Loucy (cell line): ENCODE measurements around the gene CEP135.

Source experiments
- H2AFZ ChIP-seq: fragments of 200-600 bp; sonication (generic); 2 replicates; pipeline ENCODE4 v1.6.0; 2016; ENCODE audit warnings: antibody characterized with exemption, mild to moderate bottlenecking, low read length, moderate library complexity
- H3F3A ChIP-seq: fragments of 200-600 bp; 2 replicates; pipeline ENCODE4 v1.6.0; 2016; ENCODE audit warnings: antibody characterized with exemption, low read depth, mild to moderate bottlenecking
- H3K27me3 ChIP-seq: fragments of 200-600 bp; sonication (generic); 2 replicates; pipeline ENCODE4 v1.6.1; 2014; ENCODE audit warnings: low read length, mild to moderate bottlenecking; ENCODE audit not compliant: insufficient read depth, poor library complexity, severe bottlenecking
- H3K36me3 ChIP-seq: fragments of 200-600 bp; sonication (generic); 2 replicates; pipeline ENCODE4 v1.6.1; 2016; ENCODE audit warnings: low read length; ENCODE audit not compliant: insufficient read depth
- H3K4me1 ChIP-seq: fragments of 200-600 bp; sonication (generic); 2 replicates; pipeline ENCODE4 v1.5.1; 2014; ENCODE audit warnings: low read length, mild to moderate bottlenecking; ENCODE audit not compliant: insufficient read depth, poor library complexity, severe bottlenecking
- H3K4me2 ChIP-seq: fragments of 200-600 bp; sonication (generic); 2 replicates; pipeline ENCODE4 v1.6.0; 2014; ENCODE audit warnings: antibody characterized with exemption, low read length, low read depth, mild to moderate bottlenecking; ENCODE audit not compliant: poor library complexity, severe bottlenecking
- H3K4me3 ChIP-seq: fragments of 200-600 bp; sonication (generic); 2 replicates; pipeline ENCODE4 v1.5.1; 2014; ENCODE audit warnings: low read length, mild to moderate bottlenecking, mixed read lengths; ENCODE audit not compliant: poor library complexity, severe bottlenecking
- H3K79me2 ChIP-seq: fragments of 200-600 bp; sonication (generic); 2 replicates; pipeline ENCODE4 v1.6.1; 2014; ENCODE audit warnings: low read length; ENCODE audit not compliant: insufficient read depth
- H3K9ac ChIP-seq: fragments of 200-600 bp; sonication (generic); 2 replicates; pipeline ENCODE4 v1.6.0; 2014; ENCODE audit warnings: mild to moderate bottlenecking, low read depth, low read length, moderate library complexity; ENCODE audit not compliant: poor library complexity, severe bottlenecking
- H3K9me2 ChIP-seq: fragments of 200-600 bp; sonication (generic); replicated peaks from 2 replicates; pipeline ENCODE4 v1.6.1; 2016; ENCODE audit warnings: low read depth, low read length, mixed read lengths
- H3K9me3 ChIP-seq: fragments of 200-600 bp; sonication (generic); 2 replicates; pipeline ENCODE4 v1.6.1; 2014; ENCODE audit warnings: mild to moderate bottlenecking, antibody characterized with exemption, low read length, low read depth; ENCODE audit not compliant: insufficient read depth
- H4K20me1 ChIP-seq: fragments of 200-600 bp; sonication (generic); 2 replicates; pipeline ENCODE4 v1.6.0; 2014; ENCODE audit warnings: antibody characterized with exemption, low read length, mild to moderate bottlenecking; ENCODE audit not compliant: insufficient read depth, poor library complexity, severe bottlenecking
- EZH2phosphoT487 ChIP-seq: fragments of 200-600 bp; IDR thresholded peaks from 2 replicates; pipeline ENCODE4 v1.6.1; 2018; ENCODE audit warnings: antibody characterized with exemption, mild to moderate bottlenecking, moderate library complexity, borderline replicate concordance
- TF ChIP-seq, protein P1 (sequence below): fragments of 200-600 bp; sonication (generic); conservative IDR thresholded peaks from 2 replicates; pipeline ENCODE4 v1.5.1; 2014; ENCODE audit warnings: mild to moderate bottlenecking, antibody characterized with exemption, low read length

CEP135 gene

DNA sequence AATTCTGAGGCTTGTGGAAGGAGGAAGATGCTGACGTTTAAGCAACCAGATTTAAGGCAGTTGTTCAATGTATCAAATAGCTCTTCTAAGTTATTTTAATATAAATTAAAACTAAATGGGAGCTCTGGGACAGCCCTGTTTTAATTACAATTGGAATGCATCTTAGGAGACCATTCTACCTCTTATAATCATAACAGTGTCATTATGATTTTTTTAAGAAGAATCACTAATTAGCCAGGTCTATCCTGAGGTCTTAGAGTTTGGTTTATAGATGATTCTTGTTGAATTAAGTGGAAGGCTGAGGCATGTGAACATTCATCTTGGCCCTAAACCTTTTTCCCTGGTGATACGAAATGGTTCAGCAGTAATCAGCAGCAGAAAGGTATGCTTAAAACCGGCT is 113.4 kb downstream of the CEP135 start:
- H3K4me3 ChIP-seq = no peak overlapping the region
- no peaks in the 10 kb centered on the region for H3K9me3 ChIP-seq
- no peaks in the 10 kb centered on the region for H3K79me2 ChIP-seq
- H3K4me2 ChIP-seq = no peak overlapping the region
- no peak overlapping the region for H2AFZ ChIP-seq
- no peaks in the 10 kb centered on the region for H3K9me2 ChIP-seq
- no peaks in the 10 kb centered on the region for H3K4me1 ChIP-seq
- no peaks in the 10 kb centered on the region for H4K20me1 ChIP-seq
- H3K27me3 ChIP-seq = no peaks in the 10 kb centered on the region
- H3F3A ChIP-seq = no peaks in the 10 kb centered on the region
- H3K9ac ChIP-seq = no peak overlapping the region
- H3K36me3 ChIP-seq = no peaks in the 10 kb centered on the region
- TF ChIP-seq, protein P1, sequence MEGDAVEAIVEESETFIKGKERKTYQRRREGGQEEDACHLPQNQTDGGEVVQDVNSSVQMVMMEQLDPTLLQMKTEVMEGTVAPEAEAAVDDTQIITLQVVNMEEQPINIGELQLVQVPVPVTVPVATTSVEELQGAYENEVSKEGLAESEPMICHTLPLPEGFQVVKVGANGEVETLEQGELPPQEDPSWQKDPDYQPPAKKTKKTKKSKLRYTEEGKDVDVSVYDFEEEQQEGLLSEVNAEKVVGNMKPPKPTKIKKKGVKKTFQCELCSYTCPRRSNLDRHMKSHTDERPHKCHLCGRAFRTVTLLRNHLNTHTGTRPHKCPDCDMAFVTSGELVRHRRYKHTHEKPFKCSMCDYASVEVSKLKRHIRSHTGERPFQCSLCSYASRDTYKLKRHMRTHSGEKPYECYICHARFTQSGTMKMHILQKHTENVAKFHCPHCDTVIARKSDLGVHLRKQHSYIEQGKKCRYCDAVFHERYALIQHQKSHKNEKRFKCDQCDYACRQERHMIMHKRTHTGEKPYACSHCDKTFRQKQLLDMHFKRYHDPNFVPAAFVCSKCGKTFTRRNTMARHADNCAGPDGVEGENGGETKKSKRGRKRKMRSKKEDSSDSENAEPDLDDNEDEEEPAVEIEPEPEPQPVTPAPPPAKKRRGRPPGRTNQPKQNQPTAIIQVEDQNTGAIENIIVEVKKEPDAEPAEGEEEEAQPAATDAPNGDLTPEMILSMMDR = no peak
- TF ChIP-seq EZH2phosphoT487 = no peak

DNA sequence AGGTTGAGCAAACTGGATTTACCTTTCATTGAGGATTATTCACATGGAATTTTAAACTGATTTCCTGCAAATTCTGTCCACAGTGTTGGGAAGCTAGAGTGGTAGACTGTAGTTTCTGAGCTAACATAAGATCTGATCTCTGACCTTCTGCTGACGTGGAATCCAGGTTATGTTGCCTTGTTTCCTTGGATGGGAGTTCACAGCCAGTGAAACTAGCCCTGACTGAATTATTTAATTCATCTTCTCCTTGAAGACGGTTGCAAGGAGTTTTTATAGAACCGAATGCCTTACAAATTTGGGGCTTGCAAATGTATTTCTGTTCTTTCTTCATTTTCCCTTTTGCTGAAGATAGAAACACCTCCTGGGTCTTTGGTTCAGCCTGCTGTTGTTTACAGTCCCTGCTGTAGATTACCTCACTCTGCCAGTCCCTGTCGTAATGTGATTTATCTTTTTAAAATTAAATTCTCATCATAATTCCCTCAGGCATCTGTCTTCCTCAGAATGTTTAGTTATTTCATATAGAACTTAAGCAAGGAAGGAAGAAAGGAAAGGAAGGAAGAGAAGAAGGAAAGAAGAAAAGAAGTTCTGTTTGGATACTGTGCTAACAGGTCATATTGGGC is 113.9 kb downstream of the CEP135 start:
- Histone ChIP-seq H3K4me1 (no peaks in the 10 kb centered on the region), H3F3A (no peaks in the 10 kb centered on the region), H3K36me3 (no peaks in the 10 kb centered on the region), H3K9me2 (no peaks in the 10 kb centered on the region), H3K9ac (no peak overlapping the region), H3K27me3 (no peaks in the 10 kb centered on the region), H3K9me3 (no peaks in the 10 kb centered on the region), H3K4me2 (no peak overlapping the region), H2AFZ (no peak overlapping the region), H4K20me1 (no peaks in the 10 kb centered on the region), H3K4me3 (no peak overlapping the region), H3K79me2 (no peaks in the 10 kb centered on the region)
- TF ChIP-seq, protein P1 = no peak
- no peak for TF ChIP-seq EZH2phosphoT487

DNA sequence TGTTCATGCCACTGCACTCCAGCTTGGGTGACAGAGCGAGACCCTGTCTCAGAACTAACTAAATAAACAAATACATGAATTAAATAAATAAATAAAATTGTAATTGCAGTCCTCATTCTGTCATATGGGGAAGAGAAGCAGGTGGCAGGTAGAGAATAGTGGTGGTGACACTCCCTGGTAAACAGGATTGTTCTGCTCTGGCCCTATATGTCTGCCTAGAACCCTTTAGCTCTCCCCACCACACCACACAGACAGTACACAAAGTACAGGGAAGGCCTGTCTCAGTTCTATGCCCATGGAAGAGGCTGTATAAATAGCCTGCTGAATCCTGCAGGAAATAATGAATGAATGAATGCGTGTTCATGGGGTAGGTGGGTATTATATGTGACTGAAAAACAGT is 117.7 kb downstream of the CEP135 start:
- no peaks in the 10 kb centered on the region for H3F3A ChIP-seq
- H3K9me2 ChIP-seq = no peaks in the 10 kb centered on the region
- H3K9me3 ChIP-seq = no peaks in the 10 kb centered on the region
- H3K4me2 ChIP-seq = no peak overlapping the region
- no peak for TF ChIP-seq EZH2phosphoT487
- TF ChIP-seq, protein P1 = no peak
- no peaks in the 10 kb centered on the region for H4K20me1 ChIP-seq
- no peaks in the 10 kb centered on the region for H3K27me3 ChIP-seq
- H3K4me3 ChIP-seq = no peak overlapping the region
- H3K36me3 ChIP-seq = no peaks in the 10 kb centered on the region
- H3K4me1 ChIP-seq = no peaks in the 10 kb centered on the region
- H3K79me2 ChIP-seq = no peaks in the 10 kb centered on the region
- H2AFZ ChIP-seq = no peak overlapping the region
- no peak overlapping the region for H3K9ac ChIP-seq
